ENCODE data around the gene MORC1. TPM values are rescaled to one million over a fixed set of nuclear protein-coding genes. Genes with fewer than 3 reads are reported as not detected.

MORC1 gene
- polyA plus RNA-seq, 3 donors from 2014 or later: not detected

DNA sequence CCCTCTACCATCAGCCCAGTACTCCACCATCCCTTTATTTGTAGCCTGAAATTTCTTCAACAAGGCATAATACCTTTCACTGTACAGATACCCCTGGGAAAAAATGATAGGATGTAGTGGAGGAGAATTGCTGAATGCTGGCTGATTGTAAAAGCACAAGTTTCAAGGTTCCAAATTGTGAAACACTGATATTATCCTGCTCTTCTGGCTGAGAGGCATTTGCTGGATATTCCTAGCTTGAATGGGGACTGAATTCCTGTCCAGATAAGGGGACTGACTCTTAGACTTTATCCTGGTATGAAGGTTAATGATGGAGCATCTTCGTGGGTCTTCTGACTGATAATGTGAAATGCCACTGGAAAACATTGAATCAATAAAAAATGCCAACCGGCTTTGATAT, 9.6 kb upstream of the MORC1 start:
- no peak overlapping the region for H3K4me3 Mint-ChIP-seq
- no peaks in the 10 kb centered on the region for H3K36me3 Mint-ChIP-seq
- H3K9me3 Mint-ChIP-seq: peaks cover 0 to 5% (median 3%) of the 10 kb centered on the region in 6 donors
- DNase-seq: no peak
- no peak overlapping the region for H3K27ac Mint-ChIP-seq
- peaks cover 0 to 1% (median 0%) of the 10 kb centered on the region in 3 donors for H3K27me3 Mint-ChIP-seq (ENCODE audit: low read depth in 3 of 3)
- no peaks in the 10 kb centered on the region for H3K4me1 Mint-ChIP-seq

DNA sequence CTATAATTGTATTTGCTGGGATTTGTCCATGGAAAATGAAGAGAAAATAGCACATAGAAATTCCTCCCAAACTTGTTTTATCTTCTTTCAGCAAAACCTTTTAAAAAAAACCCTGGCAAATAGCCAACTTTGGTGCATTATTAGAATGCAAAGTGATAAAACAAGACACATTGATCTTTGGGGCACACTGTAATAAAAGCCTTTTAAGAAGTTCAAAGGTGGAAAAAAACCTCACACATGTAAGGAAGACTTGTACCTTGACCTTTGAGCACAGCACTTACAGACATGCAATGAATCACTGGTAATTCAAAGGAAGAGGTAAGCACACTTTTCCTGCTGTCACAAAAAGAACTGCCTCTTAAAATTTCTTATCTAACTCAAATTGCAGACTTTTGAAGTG, 8.0 kb upstream of the MORC1 start:
- DNase-seq: no peak
- Mint-ChIP-seq H3K4me3 (no peak overlapping the region), H3K4me1 (no peaks in the 10 kb centered on the region)

DNA sequence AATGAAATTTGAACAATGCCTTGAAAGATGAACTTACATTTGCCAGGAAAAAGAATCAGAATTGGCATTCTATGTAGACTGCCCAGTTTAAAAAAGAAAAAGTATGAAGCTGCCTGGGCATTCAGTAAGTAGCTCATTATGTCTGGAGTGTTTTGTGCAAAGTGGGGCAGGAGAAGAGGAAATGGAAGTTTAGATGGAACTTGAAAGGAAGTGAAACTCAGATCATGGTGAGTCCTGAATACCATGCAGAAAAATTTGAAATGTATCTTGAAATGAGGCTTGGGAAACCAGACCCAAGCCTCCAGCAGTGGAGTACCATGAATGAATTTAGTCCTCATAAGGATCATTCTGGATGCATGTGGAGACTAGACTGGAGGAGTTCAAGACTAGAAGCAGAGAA, 4.8 kb upstream of the MORC1 start:
- Mint-ChIP-seq H3K36me3 (no peaks in the 10 kb centered on the region), H3K4me1 (no peaks in the 10 kb centered on the region), H3K4me3 (no peak overlapping the region), H3K27me3 (ENCODE audit: low read depth in 3 of 3) (no peaks in the 10 kb centered on the region), H3K27ac (no peak overlapping the region), H3K9me3 (peaks cover 0 to 5% (median 4%) of the 10 kb centered on the region in 6 donors)
- DNase-seq: no peak

More for the DNA sequence above, 8.0 kb upstream of the MORC1 start:
- Mint-ChIP-seq H3K36me3 (no peaks in the 10 kb centered on the region), H3K27me3 (ENCODE audit: low read depth in 3 of 3) (no peaks in the 10 kb centered on the region), H3K9me3 (peaks cover 0 to 5% (median 4%) of the 10 kb centered on the region in 6 donors), H3K27ac (no peak overlapping the region)

DNA sequence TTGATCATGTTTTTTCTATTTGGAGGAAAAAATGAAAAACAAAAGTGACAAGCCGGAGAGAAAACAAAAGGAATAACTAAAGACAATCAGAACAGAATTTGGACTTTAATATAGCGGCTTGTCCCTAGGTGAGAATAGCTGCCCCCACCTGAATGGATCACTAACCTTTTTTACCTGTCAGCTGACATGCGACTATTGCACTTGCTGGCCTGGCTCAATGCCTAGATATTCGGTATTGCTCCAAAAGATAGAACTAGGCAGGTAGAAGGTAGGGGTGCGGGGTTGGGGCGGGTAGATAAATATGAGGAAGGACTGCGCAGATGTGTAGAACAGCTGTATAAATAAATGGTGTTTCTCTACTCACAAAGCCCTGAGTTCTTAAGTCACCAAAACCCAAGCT, 650 bp upstream of the MORC1 start:
- peaks cover 0 to 14% (median 4%) of the 10 kb centered on the region in 6 donors for H3K9me3 Mint-ChIP-seq
- no peaks in the 10 kb centered on the region for H3K4me1 Mint-ChIP-seq
- H3K4me3 Mint-ChIP-seq: no peak overlapping the region
- DNase-seq: no peak
- no peak overlapping the region for H3K27ac Mint-ChIP-seq
- no peaks in the 10 kb centered on the region for H3K36me3 Mint-ChIP-seq
- peaks cover 0 to 2% (median 0%) of the 10 kb centered on the region in 3 donors for H3K27me3 Mint-ChIP-seq (ENCODE audit: low read depth in 3 of 3)

DNA sequence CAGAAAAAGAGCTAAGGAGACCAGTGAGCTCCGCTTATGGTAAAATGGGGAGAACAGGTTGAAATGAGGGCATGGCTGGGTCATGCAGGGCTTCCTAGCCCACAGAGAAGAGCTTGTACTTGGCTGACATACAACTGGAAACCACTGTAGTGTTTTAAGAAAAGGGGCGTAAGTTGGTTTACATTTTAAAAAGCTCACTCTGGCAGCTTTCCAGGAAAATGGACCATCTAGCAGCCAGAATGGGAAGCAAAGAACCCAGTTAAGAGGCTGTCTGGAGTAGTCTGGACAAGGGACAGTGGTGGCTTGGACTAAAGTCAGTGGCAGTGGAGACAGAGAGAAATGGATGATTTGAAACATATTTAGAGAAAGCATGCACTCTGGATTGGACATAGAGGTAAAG, 1.9 kb downstream of the MORC1 start:
- DNase-seq: no peak
- peaks cover 0 to 9% (median 0%) of the 10 kb centered on the region in 6 donors for H3K9me3 Mint-ChIP-seq
- H3K27me3 Mint-ChIP-seq (ENCODE audit: low read depth in 3 of 3): peaks cover 0 to 2% (median 2%) of the 10 kb centered on the region in 3 donors
- no peaks in the 10 kb centered on the region for H3K4me1 Mint-ChIP-seq
- no peak overlapping the region for H3K4me3 Mint-ChIP-seq
- no peak overlapping the region for H3K27ac Mint-ChIP-seq
- H3K36me3 Mint-ChIP-seq: no peaks in the 10 kb centered on the region

DNA sequence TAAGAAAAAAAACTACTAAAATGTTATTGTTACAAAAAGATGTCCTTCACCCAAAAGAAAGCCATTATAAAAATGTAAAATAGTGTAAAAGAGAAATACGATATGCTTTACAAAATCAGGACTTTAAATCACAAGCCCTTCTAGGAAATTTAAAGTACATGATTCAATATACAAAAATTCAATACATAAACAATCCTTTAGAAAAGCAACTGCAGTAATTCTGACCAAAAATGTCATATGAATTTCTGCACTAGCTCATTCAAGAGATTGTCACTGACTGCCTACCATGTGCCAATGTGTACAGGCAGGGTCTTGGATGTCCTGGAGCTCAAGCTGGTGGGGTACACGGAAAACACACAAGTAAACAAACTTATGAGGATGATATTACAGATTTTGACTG, 2.5 kb downstream of the MORC1 start:
- peaks cover 0 to 2% (median 2%) of the 10 kb centered on the region in 3 donors for H3K27me3 Mint-ChIP-seq (ENCODE audit: low read depth in 3 of 3)
- no peaks in the 10 kb centered on the region for H3K4me1 Mint-ChIP-seq
- H3K36me3 Mint-ChIP-seq: no peaks in the 10 kb centered on the region
- peaks cover 0 to 9% (median 0%) of the 10 kb centered on the region in 6 donors for H3K9me3 Mint-ChIP-seq
- DNase-seq: no peak
- no peak overlapping the region for H3K4me3 Mint-ChIP-seq
- H3K27ac Mint-ChIP-seq: no peak overlapping the region

DNA sequence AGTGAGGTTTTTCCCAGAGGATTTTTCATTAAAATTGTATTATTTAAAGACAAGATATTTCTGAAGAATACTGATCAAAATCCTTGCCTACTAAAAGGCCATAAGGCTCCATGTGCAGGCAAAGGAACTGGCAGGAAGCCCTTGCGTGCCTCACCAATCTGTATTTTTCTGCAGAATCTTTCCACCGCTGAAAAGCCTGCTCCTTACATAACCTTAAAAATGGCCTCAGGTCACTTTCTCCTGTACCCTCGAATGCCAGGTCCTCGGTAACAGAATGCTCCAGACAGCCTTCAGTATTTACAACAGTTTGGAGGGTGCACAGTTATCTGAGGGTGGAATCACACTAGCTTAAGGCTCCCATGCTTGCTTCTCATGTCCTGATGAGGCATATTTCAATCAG, 3.2 kb downstream of the MORC1 start:
- Mint-ChIP-seq H3K36me3 (no peaks in the 10 kb centered on the region), H3K27me3 (ENCODE audit: low read depth in 3 of 3) (peaks cover 0 to 2% (median 2%) of the 10 kb centered on the region in 3 donors), H3K9me3 (peaks cover 0 to 9% (median 0%) of the 10 kb centered on the region in 6 donors), H3K4me3 (no peak overlapping the region), H3K4me1 (no peaks in the 10 kb centered on the region), H3K27ac (no peak overlapping the region)
- DNase-seq: no peak

DNA sequence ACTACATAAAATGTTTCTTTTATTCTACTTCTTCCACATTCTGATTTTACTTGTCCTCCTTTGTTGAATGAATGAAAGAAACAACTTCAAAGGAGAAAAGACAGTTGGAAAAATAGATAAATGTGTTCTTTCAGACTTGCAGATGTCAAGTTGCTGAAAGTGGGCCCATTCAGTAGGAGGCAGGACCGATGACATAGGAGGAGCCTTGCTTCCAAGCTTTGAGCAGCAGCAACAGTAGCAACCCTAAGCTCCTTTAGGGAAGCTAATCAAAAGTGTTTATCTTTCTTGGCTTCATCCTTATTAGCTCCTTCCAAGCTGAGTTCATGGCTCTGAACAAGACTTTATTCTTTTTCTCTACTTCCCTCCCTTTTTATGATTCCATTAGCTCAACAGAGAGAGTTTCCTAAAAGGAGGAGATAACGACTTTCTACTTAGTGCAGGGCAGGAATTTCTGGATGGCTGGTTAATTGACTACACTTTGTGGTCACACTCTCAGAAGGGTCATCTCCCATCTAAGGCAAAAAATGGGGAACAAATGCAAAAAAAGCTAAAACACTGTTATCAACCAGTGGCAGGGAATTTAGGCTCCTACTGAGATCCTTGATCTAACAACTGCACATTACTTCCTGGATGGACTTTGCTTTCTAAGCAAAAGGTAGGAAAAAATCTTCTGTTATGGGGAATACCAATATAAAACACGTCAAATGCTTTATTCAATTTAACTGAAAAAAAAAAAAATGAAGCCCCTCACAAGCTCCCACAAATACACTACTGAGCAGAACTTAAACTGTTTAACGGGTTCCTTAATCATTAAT, 4.8 kb downstream of the MORC1 start:
- H3K27me3 Mint-ChIP-seq (ENCODE audit: low read depth in 3 of 3): peaks cover 2% of the 10 kb centered on the region in 3 donors
- H3K4me3 Mint-ChIP-seq: no peak overlapping the region
- peaks cover 0 to 9% (median 0%) of the 10 kb centered on the region in 6 donors for H3K9me3 Mint-ChIP-seq
- H3K27ac Mint-ChIP-seq: no peak overlapping the region
- DNase-seq: no peak
- no peaks in the 10 kb centered on the region for H3K4me1 Mint-ChIP-seq
- H3K36me3 Mint-ChIP-seq: no peaks in the 10 kb centered on the region

DNA sequence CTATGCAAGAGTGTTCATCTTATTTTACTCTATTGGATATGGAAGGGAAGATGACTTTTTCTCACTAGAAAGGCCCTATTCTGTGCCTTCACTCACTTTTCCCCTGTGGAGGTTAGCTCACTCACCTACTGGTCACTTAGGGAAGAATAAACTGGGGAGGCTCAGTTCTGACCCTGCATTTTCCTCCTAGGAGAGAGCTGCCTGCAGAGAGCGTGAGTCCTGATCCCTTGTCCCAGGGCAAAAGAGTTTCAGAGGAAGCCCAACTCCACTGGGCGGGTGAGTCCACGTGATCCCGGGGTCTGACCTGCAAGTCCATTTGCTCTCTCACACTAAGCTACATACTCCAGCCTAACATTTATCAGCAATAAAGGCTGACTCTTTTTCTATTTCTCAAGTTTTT, 8.4 kb downstream of the MORC1 start:
- no peak for DNase-seq
- H3K27me3 Mint-ChIP-seq (ENCODE audit: low read depth in 3 of 3): peaks cover 0 to 2% (median 2%) of the 10 kb centered on the region in 3 donors
- H3K4me1 Mint-ChIP-seq: no peaks in the 10 kb centered on the region
- peaks cover 0 to 9% (median 0%) of the 10 kb centered on the region in 6 donors for H3K9me3 Mint-ChIP-seq
- H3K27ac Mint-ChIP-seq: no peak overlapping the region
- H3K36me3 Mint-ChIP-seq: no peaks in the 10 kb centered on the region
- H3K4me3 Mint-ChIP-seq: no peak overlapping the region

DNA sequence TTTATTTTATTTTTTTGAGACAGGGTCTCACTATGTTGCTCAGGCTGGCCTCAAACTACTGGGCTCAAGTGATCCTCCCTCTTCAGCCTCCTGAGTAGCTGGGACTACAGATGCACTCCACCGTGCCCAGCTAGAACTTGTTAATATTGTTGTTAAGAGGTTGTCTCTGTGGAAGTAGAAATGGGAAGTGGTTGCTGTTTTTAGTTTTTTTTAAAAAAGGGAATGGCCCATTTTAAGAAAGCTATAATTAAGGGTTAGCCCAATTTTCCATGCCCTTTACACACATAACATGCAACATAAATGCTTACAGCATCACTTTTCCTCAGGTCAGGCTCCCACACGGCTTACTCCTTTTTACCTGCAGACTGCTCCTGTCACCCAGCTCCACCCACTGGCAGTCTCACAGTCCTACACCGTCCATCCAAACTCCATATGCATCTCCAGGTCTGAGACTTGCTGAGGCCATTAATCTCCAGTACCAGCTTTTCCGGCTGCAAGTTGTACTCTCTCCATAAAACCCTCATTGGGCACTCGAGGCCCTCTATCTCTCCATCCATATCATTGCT, 19.8 kb downstream of the MORC1 start:
- Mint-ChIP-seq H3K27ac (no peak overlapping the region), H3K27me3 (ENCODE audit: low read depth in 3 of 3) (peaks cover 0 to 5% (median 4%) of the 10 kb centered on the region in 3 donors), H3K4me1 (no peaks in the 10 kb centered on the region), H3K4me3 (no peak overlapping the region), H3K9me3 (peaks cover 0 to 1% (median 0%) of the 10 kb centered on the region in 6 donors), H3K36me3 (no peaks in the 10 kb centered on the region)
- DNase-seq: no peak

DNA sequence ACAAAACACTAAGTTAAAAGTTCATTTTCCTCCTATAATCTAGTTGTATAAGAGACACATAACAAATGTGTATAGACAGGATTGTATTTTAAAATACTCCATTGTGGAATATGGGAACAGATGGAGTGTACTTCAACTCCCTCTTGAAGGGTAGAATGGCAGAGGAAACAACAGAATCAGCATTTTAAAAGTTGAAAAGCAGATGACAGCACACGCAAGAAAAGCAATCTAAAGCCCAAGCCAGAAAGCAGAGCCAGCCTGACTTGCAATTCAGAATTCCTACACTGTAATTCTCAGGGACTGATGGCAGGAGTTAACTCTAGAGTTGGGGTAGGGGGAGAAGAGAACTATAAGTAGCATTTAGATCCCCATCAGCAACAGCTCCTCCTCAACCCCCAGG, 22.8 kb downstream of the MORC1 start:
- H3K27me3 Mint-ChIP-seq (ENCODE audit: low read depth in 3 of 3): peaks cover 0 to 5% (median 4%) of the 10 kb centered on the region in 3 donors
- H3K27ac Mint-ChIP-seq: no peak overlapping the region
- no peaks in the 10 kb centered on the region for H3K9me3 Mint-ChIP-seq
- no peak overlapping the region for H3K4me3 Mint-ChIP-seq
- H3K4me1 Mint-ChIP-seq: no peaks in the 10 kb centered on the region
- DNase-seq: no peak
- H3K36me3 Mint-ChIP-seq: no peaks in the 10 kb centered on the region

DNA sequence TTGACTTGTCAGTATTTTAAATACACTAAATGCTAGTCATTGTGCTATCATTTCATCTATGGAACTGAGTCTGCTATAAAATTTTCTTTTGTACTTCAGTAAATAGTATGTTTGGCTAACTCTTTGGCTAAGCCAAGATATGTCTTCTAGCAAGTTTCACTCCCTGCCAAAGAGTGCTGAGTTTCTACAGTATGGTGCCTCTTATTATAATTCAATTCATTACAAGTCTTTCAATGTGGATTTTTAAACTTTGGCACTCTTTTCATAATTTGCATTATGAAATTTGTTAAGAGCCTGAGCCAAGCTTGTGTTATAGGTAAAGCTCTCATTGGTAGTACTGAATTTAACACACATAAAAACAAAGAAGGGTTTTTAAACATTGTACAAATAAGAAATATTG, 24.4 kb downstream of the MORC1 start:
- no peak overlapping the region for H3K4me3 Mint-ChIP-seq
- H3K9me3 Mint-ChIP-seq: peaks cover 0 to 2% (median 0%) of the 10 kb centered on the region in 6 donors
- H3K27me3 Mint-ChIP-seq (ENCODE audit: low read depth in 3 of 3): peaks cover 0 to 5% (median 4%) of the 10 kb centered on the region in 3 donors
- H3K27ac Mint-ChIP-seq: no peak overlapping the region
- no peak for DNase-seq
- no peaks in the 10 kb centered on the region for H3K36me3 Mint-ChIP-seq
- no peaks in the 10 kb centered on the region for H3K4me1 Mint-ChIP-seq

DNA sequence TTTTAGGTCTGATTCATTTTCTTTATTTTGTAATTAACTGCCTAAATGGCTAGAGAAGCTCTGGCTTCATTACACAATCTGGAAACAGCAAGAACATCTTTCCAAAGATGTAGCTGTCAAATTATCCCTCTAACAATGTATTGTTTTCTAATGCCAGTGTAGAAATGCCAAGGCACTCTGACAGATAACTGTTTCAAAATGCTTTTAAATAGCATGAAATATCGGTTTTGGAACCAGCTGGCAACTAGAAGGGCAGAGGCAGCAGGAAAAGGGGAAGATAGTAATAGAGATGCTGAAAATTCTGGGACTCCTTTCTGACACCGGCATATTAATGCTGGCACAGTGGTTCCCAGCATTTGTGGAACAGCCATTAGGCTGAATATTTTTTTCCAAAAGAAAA, 26.1 kb downstream of the MORC1 start:
- Mint-ChIP-seq H3K27me3 (ENCODE audit: low read depth in 3 of 3) (peaks cover 0 to 4% (median 3%) of the 10 kb centered on the region in 3 donors), H3K4me1 (no peaks in the 10 kb centered on the region), H3K36me3 (no peaks in the 10 kb centered on the region), H3K27ac (no peak overlapping the region), H3K4me3 (no peak overlapping the region), H3K9me3 (peaks cover 0 to 2% (median 0%) of the 10 kb centered on the region in 6 donors)
- no peak for DNase-seq

DNA sequence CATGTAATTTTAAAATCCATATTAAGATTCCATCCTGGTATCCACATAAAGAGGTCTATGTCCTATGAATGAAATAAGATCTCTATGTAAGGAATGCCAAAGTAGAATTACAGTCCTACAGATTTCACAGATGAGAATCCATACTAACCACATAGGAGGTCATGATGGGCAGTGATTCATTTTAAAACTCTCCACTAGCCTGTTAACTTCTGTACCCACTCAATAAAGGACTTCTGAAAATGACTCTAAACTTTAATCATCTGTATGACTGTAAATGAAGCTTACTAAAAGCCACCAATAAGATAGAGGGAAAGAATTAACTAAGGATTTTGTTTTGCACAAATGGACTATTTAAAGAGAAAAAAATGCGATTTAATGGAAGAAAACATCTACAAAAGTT, 28.7 kb downstream of the MORC1 start:
- H3K9me3 Mint-ChIP-seq: peaks cover 0 to 2% (median 0%) of the 10 kb centered on the region in 6 donors
- DNase-seq: no peak
- H3K4me1 Mint-ChIP-seq: no peaks in the 10 kb centered on the region
- no peak overlapping the region for H3K4me3 Mint-ChIP-seq
- H3K36me3 Mint-ChIP-seq: no peaks in the 10 kb centered on the region
- H3K27me3 Mint-ChIP-seq (ENCODE audit: low read depth in 3 of 3): peaks cover 0 to 2% (median 0%) of the 10 kb centered on the region in 3 donors
- H3K27ac Mint-ChIP-seq: no peak overlapping the region
